Panc1 (cell line): ENCODE results near the gene CLSTN2. TPM values are rescaled to one million over a fixed set of nuclear protein-coding genes. Genes with fewer than 3 reads are reported as not detected.

ENCODE experiments used
- ATAC-seq: fragments of 200-7000 bp; cut with Tn5 transposase; 2 replicates; pipeline ENCODE4 v1.9.1; 2020; ENCODE audit warnings: mild to moderate bottlenecking, moderate library complexity
- BruUV-seq: library from RNA; stranded (reverse); fragments of 400-500 nt; replicated peaks from 2 replicates; lab custom pipeline; 2021; lab: Mats Ljungman, UMichigan
- CTCF ChIA-PET: fragments of 300-600 bp; sonication (Branson Sonifier 250); formaldehyde crosslinking; loops from one replicate; lab custom pipeline; 2022; ENCODE audit warnings: antibody characterized with exemption; lab: Charles Lee
- POLR2A ChIA-PET: fragments of 300-600 bp; sonication (Branson Sonifier 250); formaldehyde crosslinking; loops from one replicate; lab custom pipeline; 2022; ENCODE audit warnings: antibody characterized with exemption; lab: Charles Lee
- DNase-seq: peaks from one replicate; pipeline ENCODE4 v3.0.0-alpha.2; 2010; ENCODE audit warnings: low read depth, low spot score
- H3K27ac ChIP-seq: 2 replicates; pipeline ENCODE4 v1.5.1; 2011; ENCODE audit warnings: mild to moderate bottlenecking, low read length, inconsistent platforms
- H3K27me3 ChIP-seq: fragments of 200-500 bp; sonication (Bioruptor generic); 2 replicates; pipeline ENCODE4 v1.6.0; 2014; ENCODE audit warnings: low read length, inconsistent platforms; ENCODE audit not compliant: control insufficient read depth, insufficient read depth
- H3K36me3 ChIP-seq: fragments of 200-500 bp; sonication (Bioruptor generic); 2 replicates; pipeline ENCODE4 v1.5.1; 2014; ENCODE audit warnings: inconsistent platforms, mild to moderate bottlenecking, low read length, moderate library complexity; ENCODE audit not compliant: control insufficient read depth, insufficient read depth
- H3K4me1 ChIP-seq: 2 replicates; pipeline ENCODE4 v1.5.1; 2011; ENCODE audit warnings: inconsistent platforms, mild to moderate bottlenecking, low read length, moderate library complexity; ENCODE audit not compliant: control insufficient read depth, insufficient read depth
- H3K4me3 ChIP-seq, 2 experiments: 2 replicates each; pipeline ENCODE4 v1.5.1; 2011 to 2012; ENCODE audit warnings: low read depth in 2 of 2, low read length in 2 of 2, mild to moderate bottlenecking in 2 of 2, inconsistent platforms in 1 of 2, moderate library complexity in 1 of 2
- H3K9me3 ChIP-seq: fragments of 200-500 bp; sonication (Bioruptor generic); 2 replicates; pipeline ENCODE4 v1.5.1; 2014; ENCODE audit warnings: low read depth, mild to moderate bottlenecking, inconsistent platforms, low read length, moderate library complexity; ENCODE audit not compliant: control insufficient read depth, insufficient read depth
- CTCF ChIP-seq: fragments of 450-650 bp; IDR thresholded peaks from 2 replicates; pipeline ENCODE4 v1.5.1; 2017; ENCODE audit warnings: mild to moderate bottlenecking
- POLR2AphosphoS5 ChIP-seq: IDR thresholded peaks from 2 replicates; pipeline ENCODE4 v1.6.1; 2012; ENCODE audit warnings: mild to moderate bottlenecking, low read depth, low read length, moderate library complexity
- REST ChIP-seq, 2 experiments: IDR thresholded peaks; 2 replicates each; pipeline ENCODE4 v1.6.1; 2011 to 2012; ENCODE audit warnings: low read depth in 2 of 2, control low read depth in 1 of 2, low read length in 1 of 2, mild to moderate bottlenecking in 1 of 2, moderate library complexity in 1 of 2; ENCODE audit not compliant: insufficient read depth in 1 of 2
- SIN3A ChIP-seq: IDR thresholded peaks from 2 replicates; pipeline ENCODE4 v1.6.1; 2012; ENCODE audit warnings: low read depth, mild to moderate bottlenecking, low read length, moderate library complexity, borderline replicate concordance; ENCODE audit not compliant: insufficient read depth
- TCF7L2 ChIP-seq: IDR thresholded peaks from 2 replicates; pipeline ENCODE4 v1.6.1; 2011; ENCODE audit warnings: mild to moderate bottlenecking, low read depth, low read length, inconsistent platforms
- in situ Hi-C: cut with HindIII; loops from 2 replicates; pipeline ENCODE4 v1.10.0; 2016; ENCODE audit warnings: low sequenced_read_pairs, low pct_unique_long_range_greater_than_20kb
- intact Hi-C: fragments of 100-400 bp; cut with micrococcal nuclease; formaldehyde crosslinking; loops from one replicate; pipeline ENCODE4 v1.10.0; 2022; ENCODE audit not compliant: unreplicated experiment
- total RNA-seq: library from RNA; stranded (reverse); gene quantifications from one replicate; pipeline ENCODE4 v1.2.1, GENCODE V29; 2021; ENCODE audit not compliant: unreplicated experiment

The CLSTN2 gene
- total RNA-seq, 1 experiment from 2014 or later: 0.03 TPM

GRCh38 chr3:140355481-140355880, 420.5 kb downstream of the CLSTN2 start:
- CTCF ChIA-PET: no interaction called here
- no TSS peak for BruUV-seq
- DNase-seq (no peak), ATAC-seq (no peak)
- H3K27me3 ChIP-seq: no peaks in the 10 kb centered on the region
- H3K36me3 ChIP-seq: no peaks in the 10 kb centered on the region
- no peak overlapping the region for H3K27ac ChIP-seq
- intact Hi-C loops (no loop called here), in situ Hi-C loops (no loop called here)
- H3K4me3 ChIP-seq: no peak overlapping the region
- no peaks in the 10 kb centered on the region for H3K9me3 ChIP-seq
- POLR2A ChIA-PET: no interaction called here
- H3K4me1 ChIP-seq: no peaks in the 10 kb centered on the region
- TF ChIP-seq REST (IDR thresholded peaks at IDR 0.05; ENCODE audit: insufficient read depth in 1 of 2, low read depth in 2 of 2, low read length in 1 of 2) (no peak), CTCF (no peak), TCF7L2 (no peak)

GRCh38 chr3:140358686-140359085, 423.7 kb downstream of the CLSTN2 start:
- in situ Hi-C loops: no loop called here
- Histone ChIP-seq H3K27me3 (no peaks in the 10 kb centered on the region), H3K4me3 (no peak overlapping the region), H3K27ac (no peak overlapping the region), H3K36me3 (no peaks in the 10 kb centered on the region), H3K4me1 (no peaks in the 10 kb centered on the region), H3K9me3 (no peaks in the 10 kb centered on the region)
- intact Hi-C loops: no loop called here
- ATAC-seq (no peak), DNase-seq (no peak)
- CTCF ChIA-PET: no interaction called here
- no peak for TF ChIP-seq POLR2AphosphoS5
- POLR2A ChIA-PET: no interaction called here
- BruUV-seq: no TSS peak

GRCh38 chr3:140359233-140359995, 424.4 kb downstream of the CLSTN2 start:
- ChIA-PET CTCF (no interaction called here), POLR2A (no interaction called here)
- Histone ChIP-seq H3K9me3 (no peaks in the 10 kb centered on the region), H3K27ac (no peak overlapping the region), H3K36me3 (no peaks in the 10 kb centered on the region), H3K27me3 (no peaks in the 10 kb centered on the region), H3K4me3 (no peak overlapping the region), H3K4me1 (no peaks in the 10 kb centered on the region)
- no TSS peak for BruUV-seq
- in situ Hi-C loops: no loop called here
- DNase-seq: no peak
- intact Hi-C loops: no loop called here
- ATAC-seq: no peak
- TF ChIP-seq TCF7L2 (no peak), CTCF (no peak), REST (IDR thresholded peaks at IDR 0.05; ENCODE audit: insufficient read depth in 1 of 2, low read depth in 2 of 2, low read length in 1 of 2) (no peak), SIN3A (no peak), POLR2AphosphoS5 (no peak)
